A673 (cell line): Measurements from ENCODE around the gene IRAK3.

Experiments used
- CTCF ChIP-seq: fragments of 300-800, 200-600 bp; sonication (generic); conservative IDR thresholded peaks from 2 replicates; pipeline ENCODE4 v1.5.1; 2017; ENCODE audit warnings: low read depth, mild to moderate bottlenecking, antibody characterized with exemption, low read length, moderate library complexity, mixed read lengths
- EZH2 ChIP-seq: fragments of 200-600 bp; sonication (generic); IDR thresholded peaks from 2 replicates; pipeline ENCODE4 v1.6.1; 2017; ENCODE audit warnings: borderline replicate concordance, low read depth, mild to moderate bottlenecking, mixed read lengths, antibody characterized with exemption, low read length; ENCODE audit not compliant: poor library complexity, severe bottlenecking

- TF ChIP-seq CTCF (no peak), EZH2 (no peak)
Measured at GRCh38 chr12:66166561-66166960, 22.5 kb upstream of the IRAK3 start.
